HG03432 (cell line): ENCODE measurements around the gene PLPP4.

Source experiments
- ATAC-seq: cut with Tn5 transposase; IDR thresholded peaks from one replicate; pipeline ENCODE4 v1.9.1; 2021; ENCODE audit warnings: mild to moderate bottlenecking, moderate library complexity; ENCODE audit not compliant: unreplicated experiment

PLPP4 gene

GRCh38 chr10:120514959-120515358, 57.9 kb downstream of the PLPP4 start:
- no peak for ATAC-seq

DNA sequence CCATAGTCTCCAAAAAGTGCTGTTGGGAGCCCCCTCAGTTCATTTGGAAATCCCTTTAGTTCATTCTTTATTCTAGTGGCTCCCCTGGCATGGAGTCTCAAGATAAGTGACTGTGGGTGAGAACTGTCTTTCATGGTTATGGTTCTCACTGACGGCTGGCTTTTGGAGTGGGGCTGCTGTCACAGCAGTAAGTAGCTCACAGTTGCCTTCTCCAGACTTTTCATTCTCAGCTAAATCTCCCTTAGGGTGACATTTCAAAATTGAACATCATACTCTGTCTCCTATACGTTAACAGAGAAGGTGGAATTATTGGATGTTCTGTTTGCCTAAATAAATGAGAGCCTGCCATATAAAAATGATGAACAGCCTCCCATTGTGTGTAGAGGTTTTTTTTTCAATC, 58.7 kb downstream of the PLPP4 start:
- no peak for ATAC-seq

DNA sequence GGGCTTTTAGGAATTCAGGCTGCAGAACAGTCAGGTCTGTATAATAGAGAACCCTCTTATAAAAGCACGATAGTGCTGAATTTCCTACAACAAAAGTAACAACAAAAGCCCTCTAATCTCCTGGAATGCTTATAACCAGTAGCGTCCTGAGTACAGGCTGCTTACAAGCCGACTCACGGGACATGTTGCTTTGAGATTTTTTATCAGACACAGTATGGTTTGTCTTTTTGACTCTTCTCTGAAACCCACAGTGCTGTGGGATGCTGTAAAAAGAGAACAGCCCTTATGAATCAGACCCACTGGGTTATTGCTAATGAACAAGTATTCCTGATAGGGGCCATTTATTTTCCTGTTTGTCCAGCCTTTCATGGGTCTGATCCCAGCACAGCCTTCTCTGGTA, 59.4 kb downstream of the PLPP4 start:
- no peak for ATAC-seq

DNA sequence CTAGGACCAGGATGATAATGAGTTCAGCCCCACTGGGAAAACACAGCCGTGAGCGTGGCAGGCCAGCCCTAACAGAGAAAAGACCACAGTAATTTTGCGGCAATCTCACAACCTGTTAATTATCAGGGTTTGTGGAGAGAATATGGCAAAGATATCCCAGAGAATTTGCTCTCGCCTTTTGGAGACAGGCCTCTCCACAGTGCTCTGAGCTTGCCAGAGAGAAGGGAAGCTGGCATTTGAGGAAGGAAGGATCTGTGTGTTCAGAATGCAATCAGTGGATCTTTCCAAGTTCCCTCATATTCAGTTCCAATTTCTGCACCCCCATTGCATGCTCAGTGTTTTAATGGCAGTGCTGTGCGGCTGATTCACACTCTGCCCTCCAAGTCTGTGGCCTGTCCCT, 60.2 kb downstream of the PLPP4 start:
- no peak for ATAC-seq

DNA sequence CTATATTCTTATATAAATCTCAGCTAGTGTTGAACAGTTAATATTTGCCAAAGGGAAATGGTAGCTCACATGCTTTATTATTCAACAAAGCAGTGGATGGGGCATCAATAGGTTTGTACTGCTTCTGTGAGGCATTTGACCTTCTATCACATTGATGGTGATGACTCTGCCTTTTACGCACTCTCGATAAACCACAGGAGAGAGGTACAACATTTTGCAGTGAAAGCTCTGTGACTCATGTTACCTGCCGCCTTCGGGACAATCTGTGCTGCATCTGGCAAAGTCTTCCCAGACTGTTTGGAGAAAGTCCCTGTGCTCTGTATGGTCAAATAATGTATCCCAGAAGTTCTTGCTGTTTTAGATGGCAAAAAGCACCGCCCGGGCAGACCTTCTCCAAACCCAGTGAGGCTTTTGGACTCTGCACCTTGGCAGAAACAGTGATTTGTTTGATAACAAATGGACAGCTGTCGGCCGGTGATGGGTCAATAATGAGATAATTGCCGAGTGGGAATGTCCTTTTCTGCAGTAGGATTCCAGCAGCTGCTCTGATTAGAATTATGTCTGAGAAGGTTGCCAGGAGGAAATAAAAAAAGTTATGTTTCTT, 61.0 kb downstream of the PLPP4 start:
- no peak for ATAC-seq

GRCh38 chr10:120521880-120522279, 64.9 kb downstream of the PLPP4 start:
- no peak for ATAC-seq

DNA sequence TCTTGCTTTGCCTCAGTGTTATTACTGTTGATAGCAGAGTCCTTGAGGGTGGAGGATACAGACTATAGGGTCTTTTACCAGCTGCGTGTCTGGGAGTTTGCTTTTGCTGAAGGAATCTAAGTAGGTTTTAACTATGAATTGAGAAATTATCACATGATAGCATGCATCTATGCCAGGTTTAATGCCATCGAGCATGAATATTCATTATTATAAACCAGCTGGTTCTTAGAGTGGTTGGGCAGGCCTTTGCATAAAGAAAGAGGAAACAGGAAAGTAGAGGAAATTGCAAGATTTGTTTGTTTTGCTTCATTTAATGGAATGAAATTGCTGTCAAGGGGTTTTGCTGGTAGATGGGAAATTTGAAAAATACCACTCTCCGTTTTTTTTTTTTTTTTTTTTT, 70.7 kb downstream of the PLPP4 start:
- ATAC-seq, result no peak

DNA sequence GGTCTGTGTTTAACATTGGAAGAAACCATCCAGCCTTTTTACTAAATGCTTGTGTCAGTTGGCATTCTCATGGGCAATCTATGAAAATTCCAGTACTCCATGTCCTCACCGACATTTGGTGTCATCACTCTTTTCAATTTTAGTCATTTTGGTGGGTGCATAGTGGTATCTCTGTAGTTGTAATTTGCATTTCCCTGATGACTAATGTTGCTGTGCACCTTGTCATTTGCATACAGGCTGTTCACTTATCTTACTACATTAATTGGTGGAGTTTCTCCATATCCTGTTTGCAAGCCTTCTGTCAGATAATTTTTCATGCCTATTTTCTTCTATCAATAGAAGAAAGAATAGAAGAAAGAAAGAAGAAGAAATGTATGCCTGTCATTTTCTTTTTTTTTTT, 73.7 kb downstream of the PLPP4 start:
- no peak for ATAC-seq

DNA sequence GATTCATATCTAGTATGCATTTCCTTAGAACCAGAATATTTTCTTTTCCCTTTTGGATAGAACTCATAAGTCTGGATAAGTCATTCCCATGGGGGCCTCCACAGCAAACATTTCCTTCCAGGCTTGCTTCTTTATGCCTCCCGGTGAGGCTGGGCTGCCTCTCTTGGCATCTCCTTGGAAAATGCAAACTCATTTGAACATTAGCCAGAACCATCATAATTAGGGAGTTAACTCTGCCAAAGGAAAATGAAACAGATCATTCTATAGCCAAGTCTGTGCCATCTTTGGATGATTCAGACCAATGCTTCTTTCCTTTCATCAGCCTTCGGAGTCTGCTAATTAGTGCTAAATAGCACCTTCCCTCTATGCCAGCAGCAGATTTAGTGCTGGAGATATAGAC, 81.1 kb downstream of the PLPP4 start:
- no peak for ATAC-seq

DNA sequence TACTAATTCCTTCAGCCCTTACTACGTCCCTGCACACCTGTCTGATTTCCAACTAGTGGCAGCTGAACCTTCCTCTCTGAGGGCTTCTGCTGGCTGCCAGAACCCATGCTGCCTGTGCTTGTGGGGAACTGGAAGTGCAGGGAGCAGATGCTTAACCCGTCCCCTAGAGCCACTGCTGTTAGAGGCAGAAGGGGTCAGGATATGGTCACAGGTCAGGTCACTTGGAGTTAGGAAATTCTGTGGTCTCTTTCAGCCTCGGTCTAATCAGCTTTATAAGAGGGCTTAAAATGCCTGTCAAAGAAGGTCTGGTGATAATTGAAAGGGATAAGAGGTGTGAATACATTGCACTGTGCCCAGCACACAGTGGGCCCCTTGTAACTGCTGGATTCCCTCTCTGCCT, 82.0 kb downstream of the PLPP4 start:
- no peak for ATAC-seq

- no peak for ATAC-seq
These were observed 83.5 kb downstream of the PLPP4 start for GRCh38 chr10:120540486-120540885.

- no peak for ATAC-seq
These were observed 85.0 kb downstream of the PLPP4 start for GRCh38 chr10:120541984-120542383.

DNA sequence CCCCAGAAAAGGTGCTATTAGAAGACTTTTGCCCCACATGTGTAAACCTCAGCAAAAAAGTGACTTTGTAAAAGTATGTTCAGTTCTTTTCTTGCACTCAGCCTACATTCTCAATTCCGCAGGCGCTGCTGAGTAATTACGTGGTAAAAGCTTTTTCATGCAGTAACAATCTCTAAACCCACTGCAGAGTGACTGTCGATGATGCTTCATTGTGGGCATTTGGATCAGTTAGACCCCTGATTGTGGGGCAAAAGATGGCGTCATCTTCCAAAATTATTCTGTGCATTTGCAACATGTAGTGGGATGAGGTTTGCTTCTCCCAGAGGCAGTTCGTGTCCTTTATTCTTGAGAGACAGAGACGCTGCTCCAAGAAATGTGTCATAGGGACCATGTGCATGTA, 85.6 kb downstream of the PLPP4 start:
- no peak for ATAC-seq

- ATAC-seq, result no peak
These were observed 86.3 kb downstream of the PLPP4 start for GRCh38 chr10:120543291-120543690.

DNA sequence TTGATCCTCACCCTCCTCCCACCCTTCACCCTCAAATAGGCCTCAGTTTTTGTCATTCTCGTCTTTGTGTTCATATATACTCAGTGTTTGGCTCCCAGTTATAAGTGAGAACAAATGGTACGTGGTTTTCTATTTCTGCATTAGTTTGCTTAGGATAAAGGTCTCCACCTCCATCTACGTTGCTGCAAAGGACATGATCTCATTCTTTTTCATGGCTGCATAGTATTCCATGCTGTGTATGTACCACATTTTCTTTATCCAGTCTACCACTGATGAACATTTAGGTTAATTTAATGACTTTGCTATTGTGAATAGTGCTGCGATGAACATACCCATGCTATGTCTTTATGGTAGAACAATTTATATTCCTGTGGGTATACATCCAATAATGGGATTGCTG, 91.2 kb downstream of the PLPP4 start:
- ATAC-seq, result no peak

DNA sequence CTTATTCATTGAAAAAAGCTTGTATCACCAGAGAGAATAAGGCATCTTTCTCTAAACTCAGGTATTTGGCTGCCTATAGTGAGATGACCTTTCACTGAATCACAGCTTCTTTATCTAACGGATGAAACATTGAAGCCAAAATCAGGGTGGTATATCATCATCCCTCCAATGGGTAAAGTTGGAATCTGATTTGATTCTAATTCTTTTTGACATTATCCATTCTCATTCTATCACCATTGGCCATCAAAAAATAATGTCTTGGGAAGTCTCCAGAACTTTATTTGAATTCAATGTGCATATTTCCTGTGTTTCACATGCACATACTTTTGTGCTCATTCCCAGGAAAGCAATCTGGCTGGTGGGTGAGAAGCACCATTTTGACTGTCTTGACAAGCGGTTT, 95.2 kb downstream of the PLPP4 start:
- no peak for ATAC-seq

DNA sequence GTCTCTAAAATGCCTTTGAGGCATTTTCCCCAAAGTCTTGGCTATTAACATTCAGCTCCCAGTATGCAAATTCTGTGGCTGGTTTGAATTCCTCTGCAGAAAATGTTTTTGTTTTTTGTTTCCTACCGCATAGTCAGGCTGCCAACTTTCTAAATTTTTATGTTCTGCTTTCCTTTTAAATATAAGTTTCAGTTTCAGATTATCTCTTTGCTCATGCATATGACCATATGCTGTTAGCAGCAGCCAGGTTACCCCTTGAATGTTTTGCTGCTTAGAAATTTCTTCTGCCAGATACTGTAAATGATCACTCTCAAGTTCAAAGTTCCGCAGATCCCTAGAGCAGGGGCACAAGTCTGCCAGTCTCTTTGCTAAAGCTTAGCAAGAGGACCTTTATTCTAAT, 96.9 kb downstream of the PLPP4 start:
- ATAC-seq, result no peak

GRCh38 chr10:120555436-120555835, 98.4 kb downstream of the PLPP4 start:
- no peak for ATAC-seq

- ATAC-seq, result no peak
These were observed 99.0 kb downstream of the PLPP4 start for GRCh38 chr10:120555842-120556532.

DNA sequence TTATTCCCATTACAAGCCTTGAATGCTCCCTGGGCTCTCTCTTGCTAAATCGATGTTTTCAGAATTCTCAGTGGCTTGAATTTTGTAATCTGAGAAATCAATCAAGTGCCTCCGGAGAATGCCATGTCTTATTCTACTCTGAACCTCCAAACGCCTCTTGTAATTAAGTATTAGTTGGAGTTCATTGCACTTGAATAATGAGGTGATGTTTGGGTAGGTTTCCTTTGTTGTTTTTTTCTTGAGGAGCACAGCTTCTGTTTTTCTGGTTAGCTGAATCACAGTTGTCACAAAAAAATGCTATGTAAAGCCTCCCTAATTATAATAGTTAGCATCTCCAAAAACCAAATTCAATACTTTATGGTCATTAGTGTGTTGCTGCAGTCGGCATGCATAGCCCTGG, 100.3 kb downstream of the PLPP4 start:
- no peak for ATAC-seq

GRCh38 chr10:120559800-120560199, 102.8 kb downstream of the PLPP4 start:
- ATAC-seq, result no peak

- ATAC-seq, result no peak
These were observed 105.9 kb downstream of the PLPP4 start for GRCh38 chr10:120562956-120563355.

DNA sequence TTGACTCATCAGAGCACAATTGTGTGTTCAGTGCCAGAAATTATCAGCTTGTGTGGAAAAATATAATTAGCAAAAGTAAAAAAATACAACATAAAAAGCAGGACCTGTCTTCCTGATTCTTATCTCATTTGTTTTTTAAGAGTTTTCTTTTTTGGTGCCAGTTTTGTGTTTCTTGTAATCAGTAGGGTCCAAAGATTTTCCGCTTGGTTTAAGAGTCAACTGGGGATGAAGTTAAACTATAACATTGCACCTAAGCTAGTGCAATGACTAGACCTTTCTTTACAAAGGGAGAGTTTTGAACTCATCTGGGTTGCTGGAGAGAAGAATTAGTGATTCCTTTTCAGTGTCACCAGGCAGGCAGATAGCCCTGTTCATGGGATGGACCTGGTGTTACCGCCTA, 113.4 kb downstream of the PLPP4 start:
- no peak for ATAC-seq
